ENCODE data around the gene ADH5.
"Not testable (repeated sequence)": the region's sequence is repeated elsewhere in the genome, so short reads cannot be mapped to it uniquely, and the experiment has no call there.

The ADH5 gene

GRCh38 chr4:99028187-99028586 lies 60.4 kb downstream of the ADH5 start:
- no peak for DNase-seq

- DNase-seq: no peak
These were observed 61.3 kb downstream of the ADH5 start for GRCh38 chr4:99027304-99027703.

GRCh38 chr4:99025506-99025905 lies 63.1 kb downstream of the ADH5 start:
- no peak for DNase-seq

- DNase-seq: no peak
These were observed 63.9 kb downstream of the ADH5 start for GRCh38 chr4:99024481-99025275.

GRCh38 chr4:99023800-99024251 lies 64.8 kb downstream of the ADH5 start:
- not testable (repeated sequence) for DNase-seq

GRCh38 chr4:99022566-99022965 lies 66.0 kb downstream of the ADH5 start:
- no peak for DNase-seq

- DNase-seq: no peak
These were observed 67.2 kb downstream of the ADH5 start for GRCh38 chr4:99021386-99021785.
